CD4-positive, alpha-beta T cell (primary cell): ENCODE data around the gene EHMT2. TPM values are rescaled to one million over a fixed set of nuclear protein-coding genes. Genes with fewer than 3 reads are reported as not detected.

Experiments used
- ATAC-seq: fragments of 200-7000 bp; cut with Tn5 transposase; one replicate; pipeline ENCODE4 v1.10.0; 2022; ENCODE audit warnings: mild to moderate bottlenecking; ENCODE audit not compliant: poor library complexity
- CTCF ChIA-PET: fragments of 350-600 bp; sonication (Branson Sonifier 250); formaldehyde crosslinking; loops from one replicate; lab custom pipeline; 2021; ENCODE audit warnings: antibody characterized with exemption, inconsistent platforms; lab: Charles Lee
- POLR2A ChIA-PET: fragments of 350-600 bp; sonication (Branson Sonifier 250); formaldehyde crosslinking; loops from one replicate; lab custom pipeline; 2021; ENCODE audit warnings: antibody characterized with exemption, inconsistent platforms; lab: Charles Lee
- DNase-seq, 14 experiments: peaks; one replicate each; pipeline ENCODE4 v3.0.0-alpha.2; 2013 to 2020; ENCODE audit warnings: mixed read lengths in 2 of 14
- H3K27ac ChIP-seq, 2 donors: one replicate each; pipeline versions ENCODE4 v1.5.1 to v1.7.0; 2013; ENCODE audit warnings: low read length in 2 of 2, low read depth in 1 of 2, mild to moderate bottlenecking in 1 of 2
- H3K27me3 ChIP-seq, 2 experiments: 1 replicate in 1 of 2; 2 replicates in 1 of 2; pipeline versions ENCODE4 v1.6.1 to v1.7.0; 2013; ENCODE audit warnings: low read length in 2 of 2, control low read depth in 1 of 2, mild to moderate bottlenecking in 1 of 2, moderate library complexity in 1 of 2; ENCODE audit not compliant: insufficient read depth in 2 of 2, control insufficient read depth in 1 of 2
- H3K36me3 ChIP-seq: one replicate; pipeline ENCODE4 v1.6.1; 2013; ENCODE audit warnings: low read length, control low read depth; ENCODE audit not compliant: insufficient read depth
- H3K4me1 ChIP-seq: one replicate; pipeline ENCODE4 v1.6.1; 2013; ENCODE audit warnings: low read length, control low read depth; ENCODE audit not compliant: insufficient read depth
- H3K4me3 ChIP-seq: one replicate; pipeline ENCODE4 v1.5.1; 2013; ENCODE audit warnings: mild to moderate bottlenecking, low read length, moderate library complexity
- H3K9me3 ChIP-seq, 2 experiments: 1 replicate in 1 of 2; 2 replicates in 1 of 2; pipeline versions ENCODE4 v1.6.1 to v1.7.0; 2013; ENCODE audit warnings: low read length in 2 of 2, mild to moderate bottlenecking in 2 of 2, control low read depth in 1 of 2, moderate library complexity in 1 of 2; ENCODE audit not compliant: control insufficient read depth in 1 of 2, insufficient read depth in 1 of 2
- H3K27ac Mint-ChIP-seq: one replicate; pipeline ENCODE4 v1.8.0; 2020; ENCODE audit warnings: mixed read lengths
- H3K27me3 Mint-ChIP-seq: one replicate; pipeline ENCODE4 v1.8.0; 2021; ENCODE audit warnings: mixed read lengths
- H3K36me3 Mint-ChIP-seq: one replicate; pipeline ENCODE4 v1.8.0; 2021; ENCODE audit warnings: low read depth, mixed read lengths
- H3K4me1 Mint-ChIP-seq: one replicate; pipeline ENCODE4 v1.8.0; 2021; ENCODE audit warnings: low read depth, mixed read lengths
- H3K4me3 Mint-ChIP-seq: one replicate; pipeline ENCODE4 v1.8.0; 2020; ENCODE audit warnings: mild to moderate bottlenecking, mixed read lengths
- H3K9me3 Mint-ChIP-seq: one replicate; pipeline ENCODE4 v1.8.0; 2020; ENCODE audit warnings: mixed read lengths
- CTCF ChIP-seq: fragments of 200-600 bp; IDR thresholded peaks from one replicate; pipeline ENCODE4 v1.8.0; 2022; ENCODE audit warnings: antibody characterized with exemption, mild to moderate bottlenecking
- intact Hi-C, 2 experiments: fragments of 100-400 bp; cut with DNase I in 1 of 2; cut with micrococcal nuclease in 1 of 2; formaldehyde crosslinking; loops; one replicate each; pipeline versions ENCODE4 v1.15.1 to v1.9.0; 2023 to 2025; cut with DNase I, micrococcal nuclease
- total RNA-seq, 174 experiments: library from RNA in 2 of 174; stranded (reverse) in 2 of 174; gene quantifications; one replicate each; pipeline ENCODE4 v1.2.3 and lab custom pipeline; 2021 to 2026

Gene EHMT2
- total RNA-seq, 2 experiments from 2014 or later = 36.3 to 36.6 TPM

DNA sequence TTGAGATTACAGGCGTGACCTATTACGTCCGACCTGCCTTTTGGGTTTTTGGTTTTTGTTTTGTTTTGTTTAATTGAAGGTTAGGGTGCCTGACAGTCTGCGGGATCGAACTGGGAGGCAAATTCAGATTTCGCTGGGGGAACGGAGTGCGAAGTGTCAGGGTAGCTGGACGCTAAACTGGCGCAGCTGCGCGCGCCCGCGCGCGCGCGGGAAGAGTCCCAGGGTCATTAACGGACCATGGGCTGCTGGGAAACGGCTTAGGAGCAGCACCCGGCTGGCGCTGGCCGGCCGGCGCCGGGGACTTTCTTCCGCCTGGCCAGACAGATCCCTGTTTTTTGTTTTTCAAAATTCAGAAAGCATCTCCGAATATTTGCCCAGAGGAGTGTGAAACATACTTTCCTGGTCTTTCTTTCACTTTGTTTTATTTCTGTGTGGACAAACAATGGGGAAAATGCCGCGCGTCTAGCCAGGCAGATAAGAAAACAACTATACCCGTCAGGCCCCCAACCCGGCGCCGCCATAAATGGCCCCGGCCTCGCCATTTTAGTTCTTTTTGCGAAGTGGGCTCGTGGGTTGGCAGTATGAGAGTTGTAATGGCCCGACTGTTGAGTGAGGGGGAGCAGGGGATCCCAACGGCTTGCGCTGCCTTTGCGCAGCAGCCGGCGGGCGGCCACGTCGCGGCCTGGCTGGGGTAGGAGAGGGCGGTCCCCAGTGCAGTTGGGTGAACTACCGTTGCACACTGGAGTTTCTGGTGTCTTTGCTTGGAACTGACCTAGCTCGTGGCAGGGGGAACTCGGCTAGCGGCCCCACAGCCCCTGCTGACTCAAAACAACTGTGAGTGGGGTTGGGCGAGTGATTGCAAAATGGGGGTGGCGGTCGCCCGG is 62.9 kb downstream of the EHMT2 start:
- ATAC-seq (peak; percentile 71), DNase-seq (peak; percentile 72 to 89 (median 78))
- intact Hi-C loops = loop anchor here (1.0 to 10.0 kb wide), 6 partner anchors 28 to 294 kb away; partner anchors contain the start of genes DDAH2 (in 1 of the 2), LST1 (in 1 of the 2), LTB (in 1 of the 2) and NEU1 (in 1 of the 2)
- peak overlapping the region; percentile 98 for H3K27ac Mint-ChIP-seq
- CTCF ChIA-PET = interaction anchor here (0.9 to 1.2 kb wide), 2 partner anchors 16 to 44 kb away, joined by 3 read pairs; no protein-coding TSS in a partner anchor
- Histone ChIP-seq H3K27me3 (no peaks in the 10 kb centered on the region), H3K27ac (peak overlapping the region; percentile 97 to 98), H3K36me3 (peaks cover 32% of the 10 kb centered on the region), H3K4me3 (peak overlapping the region; percentile 94), H3K9me3 (no peaks in the 10 kb centered on the region), H3K4me1 (peaks cover 66% of the 10 kb centered on the region)
- no peaks in the 10 kb centered on the region for H3K27me3 Mint-ChIP-seq
- peaks cover 60% of the 10 kb centered on the region for H3K4me1 Mint-ChIP-seq
- peaks cover 51% of the 10 kb centered on the region for H3K36me3 Mint-ChIP-seq
- TF ChIP-seq CTCF = no peak
- POLR2A ChIA-PET = interaction anchor here (0.7 to 3.7 kb wide), 18 partner anchors 7 to 637 kb away, joined by 3 to 36 read pairs (median 5); partner anchors contain the start of genes ABHD16A, BAG6, C6orf47 and DDAH2
- no peaks in the 10 kb centered on the region for H3K9me3 Mint-ChIP-seq
- H3K4me3 Mint-ChIP-seq = peak overlapping the region; percentile 96

GRCh38 chr6:31831350-31832215 is 65.9 kb downstream of the EHMT2 start:
- intact Hi-C loops = loop anchor here (2.0 to 10.0 kb wide), 5 partner anchors 34 to 285 kb away; partner anchors contain the start of genes ATP6V1G2 (in 2 of the 2), NFKBIL1 (in 2 of the 2), BAG6 (in 1 of the 2) and LST1 (in 1 of the 2)
- Mint-ChIP-seq H3K4me3 (peak overlapping the region; percentile 91), H3K27ac (peak overlapping the region; percentile 81), H3K27me3 (no peaks in the 10 kb centered on the region), H3K36me3 (peaks cover 32% of the 10 kb centered on the region), H3K4me1 (peaks cover 46% of the 10 kb centered on the region), H3K9me3 (no peaks in the 10 kb centered on the region)
- TF ChIP-seq CTCF = no peak
- Histone ChIP-seq H3K4me1 (peaks cover 50% of the 10 kb centered on the region), H3K4me3 (no peak overlapping the region), H3K27ac (no peak overlapping the region), H3K36me3 (peaks cover 2% of the 10 kb centered on the region), H3K27me3 (no peaks in the 10 kb centered on the region), H3K9me3 (no peaks in the 10 kb centered on the region)
- POLR2A ChIA-PET = interaction anchor here (0.6 to 3.7 kb wide), 9 partner anchors 9 to 178 kb away, joined by 3 to 17 read pairs (median 4); partner anchors contain the start of genes BAG6, DDAH2, NEU1 and VARS1
- no peak for DNase-seq
- ATAC-seq = no peak
- CTCF ChIA-PET = interaction anchor here (1.1 to 2.6 kb wide), 8 partner anchors 32 to 280 kb away, joined by 4 to 11 read pairs (median 6); partner anchors contain the start of genes NEU1 and VARS1
